NCI-H82 (cell line): ENCODE measurements around the gene PIP5K1C.
"Not testable (repeated sequence)": the region's sequence is repeated elsewhere in the genome, so short reads cannot be mapped to it uniquely, and the experiment has no call there.

ENCODE experiments used
- DNase-seq: peaks from one replicate; lab custom pipeline; 2025; lab: John Stamatoyannopoulos, UW

Gene PIP5K1C

DNA sequence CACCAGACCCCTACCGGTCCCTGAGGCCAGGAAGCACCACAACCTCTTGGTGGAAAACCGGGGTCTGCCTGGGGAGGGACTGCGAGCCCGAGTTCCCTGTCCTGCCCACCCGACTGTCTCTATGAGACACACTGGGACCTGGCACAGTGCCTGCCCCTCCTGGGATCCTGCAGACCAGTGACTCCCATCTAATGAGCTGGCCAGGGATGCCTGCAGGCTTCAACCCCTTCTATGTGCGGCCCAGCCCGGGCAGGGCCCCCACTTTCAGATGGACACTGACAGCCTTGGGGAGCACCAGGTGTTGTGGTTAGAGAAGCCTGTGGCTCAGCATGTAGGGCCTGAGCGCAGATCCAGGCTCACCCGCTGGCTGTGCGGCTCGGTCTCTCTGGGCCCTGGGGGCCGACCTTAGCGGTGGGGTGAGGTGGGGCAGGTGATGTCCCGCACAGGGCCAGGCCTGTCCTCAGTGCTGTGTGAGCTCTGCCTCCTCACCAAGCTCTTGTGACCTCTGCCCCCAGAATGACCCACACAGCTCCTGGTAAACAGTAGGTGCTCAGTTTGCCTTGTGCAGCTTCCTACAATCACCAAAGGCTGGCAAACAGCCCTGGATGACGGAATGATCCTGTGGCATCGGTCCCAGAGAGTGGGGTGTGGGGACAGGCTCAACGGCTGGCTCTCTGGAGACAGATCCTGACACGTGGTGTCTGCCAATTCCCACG is 55.8 kb downstream of the PIP5K1C start:
- DNase-seq = no peak

DNA sequence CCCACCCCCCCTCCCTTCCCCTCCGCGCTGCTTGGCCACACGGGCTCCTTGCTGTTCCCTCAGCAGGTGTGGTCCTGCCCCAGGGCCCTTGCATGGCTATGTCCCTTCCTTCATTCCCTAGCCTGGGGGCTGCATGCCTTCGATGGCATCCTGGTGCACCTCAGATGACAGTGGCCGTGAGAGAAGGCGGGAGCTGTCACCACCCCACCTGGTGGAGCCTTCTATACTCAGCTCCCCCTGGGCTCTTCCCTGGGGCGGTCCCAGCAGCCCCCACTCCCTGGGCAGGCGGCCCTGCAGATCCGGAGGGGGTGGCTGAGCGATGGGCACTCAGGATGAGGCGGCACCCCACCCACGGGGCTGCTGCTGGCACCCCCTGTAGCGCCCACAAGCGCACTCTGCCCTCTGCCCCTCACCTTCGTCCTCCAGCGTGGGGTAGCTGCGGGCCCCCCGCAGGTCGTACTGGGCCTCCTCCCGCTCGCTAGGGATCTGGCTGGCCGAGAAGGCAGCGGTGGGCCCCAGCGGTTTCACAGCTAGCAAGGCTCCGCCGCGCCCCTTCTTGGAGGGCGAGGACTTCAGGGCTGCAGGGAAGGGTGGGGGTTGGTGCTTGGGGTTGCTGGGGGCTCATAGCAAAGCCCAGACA is 56.5 kb downstream of the PIP5K1C start:
- DNase-seq = no peak

- peak; percentile 28 for DNase-seq
Measured at GRCh38 chr19:3642987-3643673, 57.1 kb downstream of the PIP5K1C start.

DNA sequence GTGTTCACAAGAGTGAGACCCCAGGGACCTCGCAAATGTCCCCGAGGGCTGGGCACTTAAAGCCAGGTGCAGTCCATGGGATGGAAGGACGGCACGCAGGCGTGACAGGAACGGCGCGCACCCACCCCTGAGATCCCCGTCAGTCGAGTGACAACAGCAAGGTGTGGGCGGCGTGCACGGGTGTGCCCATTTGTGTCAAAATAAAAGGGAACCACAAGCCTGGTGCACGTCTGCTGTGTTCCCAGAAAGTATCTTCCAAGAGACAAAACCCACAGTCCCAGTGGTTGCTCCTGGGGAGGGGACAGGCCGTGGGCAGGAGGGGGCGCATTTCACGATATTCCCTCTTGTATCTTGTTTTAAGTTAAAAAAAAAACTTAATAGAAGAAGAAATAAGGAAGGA is 58.0 kb downstream of the PIP5K1C start:
- no peak for DNase-seq

DNA sequence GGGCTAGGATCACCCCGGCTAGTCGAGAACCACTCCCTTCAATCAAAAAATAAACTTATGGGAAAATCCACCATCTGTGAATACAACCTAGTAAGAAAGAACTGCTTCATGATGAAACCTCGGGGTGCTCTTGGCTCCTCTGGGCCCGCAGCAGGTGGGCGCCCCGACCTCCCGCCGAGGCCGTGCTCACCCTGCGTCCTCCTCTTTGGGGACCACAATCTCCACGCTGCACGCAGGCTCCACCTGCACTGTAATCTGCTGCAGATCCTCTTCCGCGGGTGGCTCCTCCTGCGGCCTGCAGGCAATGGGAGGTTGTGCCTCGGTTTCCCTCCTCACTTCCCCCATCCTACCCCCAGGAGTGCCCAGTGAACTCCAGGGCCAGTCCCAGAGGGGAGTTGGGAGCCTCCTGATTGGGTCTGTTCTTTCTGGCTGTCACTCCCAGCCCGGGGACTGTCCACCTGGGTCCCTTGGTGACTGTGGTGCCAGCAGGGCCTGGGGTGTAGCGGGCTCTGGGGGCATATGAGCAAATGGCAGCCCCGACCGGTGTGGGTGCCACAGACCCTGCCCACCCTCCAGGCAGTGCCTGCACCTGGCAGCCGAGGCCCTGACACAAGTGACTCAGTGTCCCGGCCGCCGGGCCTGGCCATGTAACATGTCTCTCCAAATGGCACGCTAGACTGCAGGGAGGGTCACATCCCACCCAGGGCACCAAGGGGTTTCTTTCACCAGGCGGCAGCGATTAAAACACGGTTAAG is 58.6 kb downstream of the PIP5K1C start:
- no peak for DNase-seq

DNA sequence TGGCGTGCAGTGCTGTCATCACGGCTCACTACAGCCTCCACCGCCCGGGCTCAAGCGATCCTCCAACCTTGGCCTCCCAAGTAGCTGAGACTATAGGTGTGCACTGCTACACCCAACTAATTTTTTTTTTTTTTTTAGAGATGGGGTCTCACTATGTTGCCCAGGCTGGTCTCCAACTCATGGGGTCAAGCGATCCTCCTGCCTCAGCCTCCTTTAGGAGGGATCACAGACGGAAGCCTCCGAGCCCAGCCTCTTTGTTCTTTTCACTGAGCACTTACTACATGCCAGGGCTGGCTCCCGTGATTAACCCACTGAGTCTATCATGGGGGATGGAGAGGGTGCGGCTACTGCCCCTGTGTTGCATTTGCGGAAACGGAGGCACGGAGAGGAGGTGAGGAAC is 60.8 kb downstream of the PIP5K1C start:
- DNase-seq = no peak

- no peak for DNase-seq
Measured at GRCh38 chr19:3638208-3639193, 61.8 kb downstream of the PIP5K1C start.

GRCh38 chr19:3637621-3638020 is 62.6 kb downstream of the PIP5K1C start:
- no peak for DNase-seq

GRCh38 chr19:3636962-3637361 is 63.3 kb downstream of the PIP5K1C start:
- no peak for DNase-seq

DNA sequence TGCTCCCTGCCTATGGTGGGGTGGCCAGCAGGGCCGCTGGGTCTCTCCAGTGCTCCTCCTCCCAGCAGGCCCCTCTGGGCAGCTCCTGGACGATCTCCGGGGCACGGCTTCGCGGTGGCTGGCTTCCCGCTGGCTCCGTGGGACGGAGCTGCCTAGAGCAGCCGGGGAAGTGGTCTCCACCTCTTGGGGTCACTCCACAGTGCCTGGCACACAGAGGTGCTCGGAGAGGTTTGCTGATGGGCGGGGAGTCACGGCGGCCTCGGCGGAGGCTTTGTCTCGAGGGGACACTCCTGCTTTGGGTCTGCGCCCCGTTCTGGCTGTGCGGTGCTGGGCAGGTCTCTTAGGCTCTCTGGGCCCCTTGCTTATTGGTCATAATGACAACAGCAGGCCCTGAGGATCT is 63.8 kb downstream of the PIP5K1C start:
- DNase-seq = no peak

GRCh38 chr19:3634496-3635045 is 65.7 kb downstream of the PIP5K1C start:
- DNase-seq = no peak

DNA sequence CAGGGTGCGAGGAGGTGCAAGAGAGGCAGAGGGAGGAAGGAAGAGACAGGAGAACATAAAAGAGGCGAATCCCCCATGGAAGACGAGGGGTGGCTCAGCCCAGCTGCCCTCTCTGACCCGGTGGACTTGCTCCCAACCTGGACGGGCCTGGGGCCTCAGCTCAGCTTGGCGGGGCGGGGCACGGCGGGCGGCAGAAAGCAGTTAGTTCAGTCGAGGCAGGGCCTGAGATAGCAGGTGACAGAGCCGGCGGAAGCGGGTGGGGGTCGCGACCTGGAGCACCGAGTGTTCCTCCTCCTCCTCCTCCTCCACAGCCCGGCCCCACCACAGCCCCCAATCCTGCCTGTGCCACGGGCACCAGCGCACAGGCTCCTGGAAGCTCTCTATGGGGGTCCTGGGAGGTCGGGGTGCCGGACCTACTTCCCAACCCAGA is 66.7 kb downstream of the PIP5K1C start:
- no peak for DNase-seq

GRCh38 chr19:3632739-3633558 is 67.3 kb downstream of the PIP5K1C start:
- no peak for DNase-seq

DNA sequence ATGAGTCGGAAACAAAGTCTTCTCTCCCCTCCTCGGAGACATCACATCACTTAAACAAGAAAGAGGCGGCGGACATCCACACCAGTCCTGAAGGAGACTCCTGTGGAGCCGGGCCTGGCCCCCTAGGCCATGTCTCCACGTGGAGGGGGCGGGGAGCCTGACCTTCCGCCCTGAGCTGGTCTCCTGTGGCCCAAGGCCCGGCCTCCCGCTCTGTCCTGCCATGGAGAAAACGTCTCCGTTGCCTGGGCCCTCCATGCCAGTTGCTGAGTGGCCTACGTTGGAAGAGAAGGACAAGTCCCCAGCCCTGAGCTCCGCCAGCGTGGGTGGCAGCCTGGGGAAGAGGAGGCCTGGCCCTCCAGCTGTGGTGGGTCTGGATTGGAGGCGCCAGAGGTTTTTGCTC is 68.2 kb downstream of the PIP5K1C start:
- no peak for DNase-seq

- no peak for DNase-seq
Measured at GRCh38 chr19:3631053-3631861, 69.0 kb downstream of the PIP5K1C start.

DNA sequence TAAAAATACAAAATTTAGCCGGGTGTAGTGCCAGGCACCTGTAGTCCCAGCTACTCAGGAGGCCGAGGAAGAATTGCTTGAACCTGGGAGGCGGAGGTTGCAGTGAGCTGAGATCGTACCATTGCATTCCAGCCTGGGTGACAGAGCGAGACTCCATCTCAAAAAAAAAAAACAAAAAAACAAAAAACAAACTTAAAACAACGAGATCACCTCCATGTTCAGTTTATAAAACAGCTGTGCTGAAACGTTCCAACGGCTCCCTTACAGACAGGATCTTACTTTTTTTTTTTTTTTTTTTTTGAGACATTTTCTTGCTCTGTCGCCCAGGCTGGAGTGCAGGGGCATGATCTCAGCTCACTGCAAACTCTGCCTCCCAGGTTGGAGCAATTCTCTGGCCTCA is 71.5 kb downstream of the PIP5K1C start:
- not testable (repeated sequence) for DNase-seq

GRCh38 chr19:3627351-3627723 is 72.9 kb downstream of the PIP5K1C start:
- DNase-seq = no peak

DNA sequence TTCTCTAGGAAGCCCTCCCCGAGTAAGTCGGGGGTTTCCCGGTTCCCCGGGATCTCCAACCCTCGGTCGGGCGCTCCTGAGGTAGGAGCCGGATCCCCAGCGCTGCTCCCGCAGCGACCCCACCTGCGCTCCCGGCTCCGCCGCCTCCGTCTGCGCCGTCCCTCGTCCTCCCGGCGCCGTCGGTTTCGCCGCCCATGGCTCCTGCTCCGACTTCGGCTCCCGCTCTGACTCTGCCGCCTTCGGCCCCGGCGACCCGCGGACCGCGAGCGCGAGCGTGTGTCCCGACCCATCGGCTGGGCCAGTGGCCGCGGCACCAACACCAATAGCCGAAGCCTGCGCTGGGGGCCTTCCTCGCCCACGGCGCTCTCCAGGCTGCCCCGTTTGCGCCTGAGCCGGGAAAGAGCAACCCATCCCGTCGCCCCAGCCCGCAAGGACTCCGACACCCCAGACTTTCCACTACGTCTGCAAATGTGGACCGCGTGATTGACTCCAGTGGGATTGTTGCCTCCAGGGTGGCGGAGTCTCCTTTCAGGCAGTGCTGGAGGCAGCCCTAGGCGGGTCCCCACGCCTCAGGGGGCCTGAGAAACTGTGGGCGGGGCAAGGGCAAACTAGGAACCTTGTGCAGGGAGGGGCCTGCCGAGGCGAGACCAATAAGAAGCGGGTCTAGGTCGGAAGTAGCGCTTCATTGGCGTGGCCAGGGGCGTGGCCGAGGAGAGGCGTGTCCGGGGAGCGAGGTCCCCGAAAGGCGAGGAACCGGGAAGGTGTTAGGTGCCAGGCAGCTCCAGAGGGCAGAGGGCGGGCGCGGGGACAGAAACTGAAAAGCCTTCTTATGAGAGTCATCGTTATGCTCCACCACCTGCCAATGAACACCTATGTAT is 73.6 kb downstream of the PIP5K1C start, which contains the start of gene CACTIN:
CACTIN (minus strand) TSS at position 318 of the 878 bp plus-strand sequence; CDS start at position 290, 28 bp downstream.
- peak; percentile 98 for DNase-seq
